GM19025 (cell line): ENCODE results near the gene ARL8A.
A peak's percentile ranks its signal among the peaks of the same experiment; 100 is the strongest.
"Not testable (repeated sequence)": the region's sequence is repeated elsewhere in the genome, so short reads cannot be mapped to it uniquely, and the experiment has no call there.

Experiments
- ATAC-seq: cut with Tn5 transposase; IDR thresholded peaks from one replicate; pipeline ENCODE4 v1.9.1; 2021; ENCODE audit warnings: mild to moderate bottlenecking, low read depth, moderate library complexity; ENCODE audit not compliant: unreplicated experiment

The ARL8A gene

GRCh38 chr1:202160377-202160940, 15.9 kb upstream of the ARL8A start, which contains the start of gene PTPN7:
Gene PTPN7 (minus strand): TSS chr1:202160602. CDS start chr1:202159402, 1,200 bp downstream.
- ATAC-seq, result peak; percentile 40

GRCh38 chr1:202159534-202160371, 15.2 kb upstream of the ARL8A start:
- ATAC-seq, result no peak

GRCh38 chr1:202158810-202159533, 14.4 kb upstream of the ARL8A start:
- ATAC-seq, result no peak

GRCh38 chr1:202157945-202158344, 13.4 kb upstream of the ARL8A start:
- ATAC-seq, result no peak

DNA sequence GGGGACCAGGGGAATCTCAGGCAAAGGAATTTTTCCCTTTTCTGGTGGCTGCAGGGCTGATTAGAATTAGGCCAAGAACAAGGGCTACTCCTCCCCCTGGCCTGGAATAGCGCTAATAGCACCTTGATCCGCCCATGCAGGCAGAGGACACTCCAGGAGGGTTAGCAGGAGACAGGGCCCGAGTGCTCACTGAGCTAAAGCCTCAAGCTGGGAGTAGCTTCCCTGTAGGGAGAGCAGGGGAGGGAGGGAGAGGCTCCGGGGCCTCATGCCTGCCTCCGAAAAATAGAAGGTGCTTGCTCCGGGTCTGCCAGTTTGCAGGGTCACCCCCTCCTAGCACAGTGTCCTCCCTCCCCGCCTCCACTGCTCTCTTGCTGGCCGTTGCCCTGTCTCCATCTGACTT, 12.1 kb upstream of the ARL8A start:
- ATAC-seq, result no peak

DNA sequence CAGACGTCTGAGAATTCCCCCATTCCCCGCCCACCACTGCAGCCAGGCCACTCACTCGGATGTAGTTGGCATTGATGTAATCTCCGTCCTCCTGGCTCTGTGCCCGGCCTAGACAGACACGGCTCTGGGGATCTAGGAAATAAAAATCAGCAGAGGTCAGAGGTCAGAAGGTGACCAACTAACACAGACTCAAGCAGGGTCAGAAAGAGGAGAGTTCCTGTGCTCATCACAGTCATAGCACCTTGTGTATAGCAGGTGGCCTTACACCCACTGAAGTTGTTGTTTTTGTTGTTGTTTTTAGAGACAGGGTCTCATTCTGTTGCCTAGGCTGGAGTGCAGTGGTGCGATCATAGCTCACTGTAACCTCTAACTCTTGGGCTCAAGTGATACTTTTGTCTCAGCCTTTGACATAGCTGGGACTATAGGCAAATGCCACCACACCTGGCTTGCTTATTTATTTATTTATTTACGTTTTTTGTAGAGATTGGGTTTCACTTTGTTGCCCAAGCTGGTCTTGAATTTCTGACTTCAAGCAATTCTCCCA, 11.0 kb upstream of the ARL8A start:
- ATAC-seq, result no peak

DNA sequence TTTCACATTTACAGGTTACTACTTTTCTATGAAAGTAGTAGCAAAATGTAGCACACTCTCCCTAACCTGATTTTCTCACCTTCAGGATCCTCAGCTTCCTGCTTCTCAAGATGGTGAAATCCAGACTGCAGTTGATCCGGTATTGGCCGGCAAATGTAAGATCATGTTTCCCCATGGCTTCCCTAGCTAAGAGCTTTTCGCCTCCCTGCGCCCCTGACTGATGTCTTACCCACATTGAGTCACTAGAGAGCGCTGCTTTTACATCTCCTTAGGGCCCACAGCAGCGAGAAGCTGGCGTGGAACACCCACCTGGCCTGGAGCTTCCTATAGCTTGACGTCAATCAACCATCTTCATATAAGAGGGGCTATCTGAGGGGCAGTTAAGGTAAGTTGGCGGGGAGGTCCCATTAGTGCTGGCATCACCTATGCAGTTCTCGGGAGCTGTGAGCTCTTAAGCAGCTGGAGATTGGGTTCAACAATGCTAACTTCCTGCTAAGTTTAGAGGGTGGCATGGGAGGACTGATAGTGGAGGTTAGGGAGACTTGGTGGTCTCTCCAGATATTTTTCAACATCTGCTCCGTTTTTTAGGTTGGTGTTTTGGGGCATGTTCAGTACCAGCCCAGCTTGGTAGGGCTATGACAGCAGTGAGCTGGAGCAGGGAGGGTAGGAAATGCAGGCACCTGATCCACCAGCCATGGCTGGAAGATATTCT, 10.4 kb upstream of the ARL8A start:
- no peak for ATAC-seq

GRCh38 chr1:202154148-202154765, 9.7 kb upstream of the ARL8A start:
- no peak for ATAC-seq

GRCh38 chr1:202153284-202153683, 8.7 kb upstream of the ARL8A start:
- ATAC-seq, result no peak

DNA sequence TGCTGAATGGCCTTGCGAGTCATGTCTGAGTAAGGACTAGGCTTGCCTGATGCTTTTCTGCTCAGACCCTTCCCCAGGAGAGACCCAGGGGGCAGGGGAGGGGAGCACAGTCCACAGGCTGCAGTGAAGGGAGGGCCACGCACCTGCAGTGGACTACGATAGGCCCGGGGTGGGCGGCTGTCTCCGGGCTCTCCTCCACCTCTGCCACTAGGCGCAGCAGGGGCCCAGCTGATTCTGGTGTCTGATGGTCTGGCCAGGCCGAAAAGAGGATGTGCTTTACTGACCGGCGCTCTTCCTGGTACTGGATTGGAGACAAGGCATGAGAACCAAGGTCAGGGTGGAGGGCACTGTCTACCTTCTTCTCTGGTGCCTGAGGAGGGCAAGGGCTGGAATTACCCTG, 7.9 kb upstream of the ARL8A start:
- no peak for ATAC-seq

- no peak for ATAC-seq
Observed at GRCh38 chr1:202151045-202151444, 6.5 kb upstream of the ARL8A start.

DNA sequence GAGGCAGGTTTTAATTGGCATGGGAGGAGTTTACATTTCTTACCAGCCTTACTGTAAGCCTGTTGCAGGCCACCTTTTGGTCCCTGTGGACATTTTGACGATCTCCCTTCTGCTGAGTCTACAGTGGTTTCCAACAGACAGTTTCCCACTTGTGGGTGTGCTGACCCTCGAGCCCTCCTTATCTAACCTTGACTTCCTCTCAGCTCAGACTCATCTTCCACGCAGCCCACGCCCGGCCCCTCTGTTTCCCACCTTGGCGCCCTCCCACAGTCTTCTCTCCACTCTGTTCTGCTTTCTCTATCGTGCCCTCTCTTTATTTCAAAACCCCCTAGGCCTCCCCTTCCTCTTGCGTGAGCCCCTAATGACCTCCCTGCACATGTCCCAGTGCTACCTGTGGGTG, 6.1 kb upstream of the ARL8A start:
- ATAC-seq, result no peak

- ATAC-seq, result no peak
Observed at GRCh38 chr1:202150187-202150586, 5.7 kb upstream of the ARL8A start.

DNA sequence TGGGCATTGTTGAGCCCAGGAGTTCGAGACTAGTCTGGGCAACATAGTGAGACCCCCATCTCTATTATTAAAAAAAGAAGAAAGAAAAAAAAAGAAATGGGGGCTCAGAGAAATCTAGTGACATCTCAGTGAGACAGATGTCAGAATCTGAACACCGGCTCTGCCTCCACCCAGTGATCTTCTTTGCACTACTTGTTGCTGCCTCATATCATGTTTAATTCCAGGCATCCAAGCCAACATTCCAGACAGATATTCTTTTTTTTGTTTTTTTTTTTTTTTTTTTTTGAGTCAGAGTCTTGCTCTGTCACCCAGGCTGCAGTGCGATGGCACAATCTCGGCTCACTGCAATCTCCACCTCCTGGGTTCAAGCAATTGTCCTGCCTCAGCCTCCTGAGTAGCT, 5.0 kb upstream of the ARL8A start:
- no peak for ATAC-seq

- ATAC-seq, result no peak
Observed at GRCh38 chr1:202148391-202148790, 3.9 kb upstream of the ARL8A start.

- ATAC-seq, result no peak
Observed at GRCh38 chr1:202146993-202147392, 2.5 kb upstream of the ARL8A start.

GRCh38 chr1:202146279-202146678, 1.7 kb upstream of the ARL8A start:
- no peak for ATAC-seq

DNA sequence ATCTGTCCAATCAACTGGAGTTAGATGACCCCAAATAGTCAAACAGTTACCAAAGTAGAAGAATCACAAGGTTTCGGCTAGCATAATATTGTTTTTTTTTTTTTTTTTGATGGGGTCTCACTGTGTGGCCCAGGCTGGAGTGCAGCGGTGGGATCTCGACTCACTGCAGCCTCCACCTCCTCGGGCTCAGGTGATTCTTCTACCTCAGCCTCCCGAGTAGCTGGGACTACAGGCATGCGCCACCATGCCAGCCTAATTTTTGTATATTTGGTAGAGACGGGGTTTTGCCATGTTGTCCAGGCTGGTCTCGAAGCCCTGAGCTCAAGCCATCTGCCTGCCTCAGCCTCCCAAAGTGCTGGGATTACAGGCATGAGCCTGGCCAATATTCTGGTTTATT, 1.2 kb upstream of the ARL8A start:
- ATAC-seq, result not testable (repeated sequence)

- ATAC-seq, result no peak
Observed at GRCh38 chr1:202145068-202145743, 669 bp upstream of the ARL8A start.
